A549 (cell line): ENCODE results near the gene SMG6.

Experiments used
- CEBPB ChIP-seq, 2 experiments: fragments of >200 bp in 1 of 2; sonication (Bioruptor Twin) in 1 of 2; formaldehyde crosslinking in 1 of 2; IDR thresholded peaks; 2 replicates each; pipeline ENCODE4 v1.6.1; 2012 to 2016
- CTCF ChIP-seq: fragments of >200 bp; sonication (Bioruptor Twin); formaldehyde crosslinking; IDR thresholded peaks from 3 replicates; pipeline ENCODE4 v1.5.1; 2016
- EP300 ChIP-seq, 2 experiments: fragments of >200 bp; sonication (Bioruptor Twin); formaldehyde crosslinking; IDR thresholded peaks; 2 replicates in 1 of 2; 3 replicates in 1 of 2; pipeline ENCODE4 v1.6.1; 2016 to 2017
- MAX ChIP-seq: IDR thresholded peaks from 2 replicates; pipeline ENCODE4 v1.6.1; 2012
- MYC ChIP-seq: IDR thresholded peaks from 2 replicates; pipeline ENCODE4 v1.6.1; 2012; ENCODE audit warnings: mild to moderate bottlenecking, inconsistent platforms, low read length, improper control_type of control experiment, borderline replicate concordance
- POLR2A ChIP-seq: IDR thresholded peaks from 2 replicates; pipeline ENCODE4 v1.6.1; 2012; ENCODE audit warnings: mild to moderate bottlenecking, low read length
- SREBF2 ChIP-seq: fragments of 450-650 bp; IDR thresholded peaks from 2 replicates; pipeline ENCODE4 v1.6.1; 2014; ENCODE audit warnings: mild to moderate bottlenecking, moderate library complexity
- ZFP36 ChIP-seq: fragments of 450-650 bp; IDR thresholded peaks from 2 replicates; pipeline ENCODE4 v1.6.1; 2014; ENCODE audit warnings: borderline replicate concordance; ENCODE audit not compliant: partially characterized antibody

- no peak for TF ChIP-seq MYC
- no peak for TF ChIP-seq POLR2A
- TF ChIP-seq CTCF = no peak
- TF ChIP-seq EP300 (IDR thresholded peaks at IDR 0.05) = no peak
- TF ChIP-seq MAX = no peak
- no peak for TF ChIP-seq SREBF2
- TF ChIP-seq CEBPB (IDR thresholded peaks at IDR 0.05) = no peak
- no peak for TF ChIP-seq ZFP36
Measured at GRCh38 chr17:2150806-2151205, 152.8 kb downstream of the SMG6 start.
